ENCODE results near the gene DUSP16. TPM values are rescaled to one million over a fixed set of nuclear protein-coding genes. Genes with fewer than 3 reads are reported as not detected.
"Not testable (repeated sequence)": the region's sequence is repeated elsewhere in the genome, so short reads cannot be mapped to it uniquely, and the experiment has no call there.

DUSP16 gene
- total RNA-seq, 4 donors from 2014 or later, result 20.6 to 52.6 (median 45.7) TPM

DNA sequence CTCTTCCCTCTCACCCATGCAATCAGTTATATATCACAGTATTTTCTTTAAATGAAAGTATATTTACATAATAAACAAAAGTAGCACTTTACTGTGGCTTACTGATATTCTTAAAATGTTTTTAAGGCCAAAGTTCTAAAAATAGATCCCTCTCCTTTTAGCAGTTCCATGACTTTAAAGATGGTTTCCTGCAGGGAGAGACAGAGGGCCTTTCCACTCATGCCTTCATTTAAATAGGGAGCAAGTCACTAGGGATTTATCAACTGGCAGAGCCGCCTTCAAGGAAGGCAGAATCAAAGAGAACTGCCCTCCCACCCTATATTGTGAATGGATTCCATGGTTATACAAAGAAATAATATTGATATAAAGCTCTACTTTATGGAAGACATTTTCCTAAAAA, 55.5 kb downstream of the DUSP16 start:
- peak overlapping the region in 2 of 4 donors; percentile 23 to 48 for H3K27ac ChIP-seq
- H3K4me3 ChIP-seq, result no peak overlapping the region
- H3K9me3 ChIP-seq, result no peaks in the 10 kb centered on the region
- H3K27me3 ChIP-seq, result no peaks in the 10 kb centered on the region
- no peak for DNase-seq
- H3K36me3 ChIP-seq, result no peaks in the 10 kb centered on the region
- TF ChIP-seq, protein P1, sequence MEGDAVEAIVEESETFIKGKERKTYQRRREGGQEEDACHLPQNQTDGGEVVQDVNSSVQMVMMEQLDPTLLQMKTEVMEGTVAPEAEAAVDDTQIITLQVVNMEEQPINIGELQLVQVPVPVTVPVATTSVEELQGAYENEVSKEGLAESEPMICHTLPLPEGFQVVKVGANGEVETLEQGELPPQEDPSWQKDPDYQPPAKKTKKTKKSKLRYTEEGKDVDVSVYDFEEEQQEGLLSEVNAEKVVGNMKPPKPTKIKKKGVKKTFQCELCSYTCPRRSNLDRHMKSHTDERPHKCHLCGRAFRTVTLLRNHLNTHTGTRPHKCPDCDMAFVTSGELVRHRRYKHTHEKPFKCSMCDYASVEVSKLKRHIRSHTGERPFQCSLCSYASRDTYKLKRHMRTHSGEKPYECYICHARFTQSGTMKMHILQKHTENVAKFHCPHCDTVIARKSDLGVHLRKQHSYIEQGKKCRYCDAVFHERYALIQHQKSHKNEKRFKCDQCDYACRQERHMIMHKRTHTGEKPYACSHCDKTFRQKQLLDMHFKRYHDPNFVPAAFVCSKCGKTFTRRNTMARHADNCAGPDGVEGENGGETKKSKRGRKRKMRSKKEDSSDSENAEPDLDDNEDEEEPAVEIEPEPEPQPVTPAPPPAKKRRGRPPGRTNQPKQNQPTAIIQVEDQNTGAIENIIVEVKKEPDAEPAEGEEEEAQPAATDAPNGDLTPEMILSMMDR (IDR thresholded peaks at IDR 0.05), result no peak
- TF ChIP-seq POLR2A (IDR thresholded peaks at IDR 0.05), result no peak
- H3K4me1 ChIP-seq, result peaks cover 0 to 20% (median 5%) of the 10 kb centered on the region in 4 donors

DNA sequence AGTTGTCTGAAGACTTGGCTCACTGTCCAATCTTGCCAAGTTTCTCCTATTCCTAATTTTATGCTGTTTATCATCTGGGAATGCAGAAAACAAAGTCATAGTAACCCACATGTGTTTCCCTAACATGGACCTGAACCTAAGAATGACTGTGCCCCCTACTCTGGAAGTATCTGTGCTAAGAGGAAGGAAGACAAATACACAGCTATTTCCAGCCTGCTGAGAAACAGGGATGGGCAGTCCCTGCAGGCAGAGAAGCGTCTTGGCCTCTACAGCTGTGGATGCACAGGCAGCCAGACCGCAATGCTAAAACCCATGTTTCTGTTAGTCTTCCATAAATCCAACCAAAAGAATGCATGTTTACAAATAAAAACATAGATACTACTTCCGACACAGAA, 56.2 kb downstream of the DUSP16 start:
- H3K9me3 ChIP-seq, result no peaks in the 10 kb centered on the region
- H3K27ac ChIP-seq, result peak overlapping the region; percentile 23 to 48 (median 39)
- H3K4me3 ChIP-seq, result no peak overlapping the region
- no peak for DNase-seq
- H3K4me1 ChIP-seq, result peaks cover 0 to 20% (median 5%) of the 10 kb centered on the region in 4 donors
- TF ChIP-seq, protein P1 (IDR thresholded peaks at IDR 0.05), result no peak
- TF ChIP-seq POLR2A (IDR thresholded peaks at IDR 0.05), result no peak
- H3K27me3 ChIP-seq, result no peaks in the 10 kb centered on the region
- no peaks in the 10 kb centered on the region for H3K36me3 ChIP-seq

DNA sequence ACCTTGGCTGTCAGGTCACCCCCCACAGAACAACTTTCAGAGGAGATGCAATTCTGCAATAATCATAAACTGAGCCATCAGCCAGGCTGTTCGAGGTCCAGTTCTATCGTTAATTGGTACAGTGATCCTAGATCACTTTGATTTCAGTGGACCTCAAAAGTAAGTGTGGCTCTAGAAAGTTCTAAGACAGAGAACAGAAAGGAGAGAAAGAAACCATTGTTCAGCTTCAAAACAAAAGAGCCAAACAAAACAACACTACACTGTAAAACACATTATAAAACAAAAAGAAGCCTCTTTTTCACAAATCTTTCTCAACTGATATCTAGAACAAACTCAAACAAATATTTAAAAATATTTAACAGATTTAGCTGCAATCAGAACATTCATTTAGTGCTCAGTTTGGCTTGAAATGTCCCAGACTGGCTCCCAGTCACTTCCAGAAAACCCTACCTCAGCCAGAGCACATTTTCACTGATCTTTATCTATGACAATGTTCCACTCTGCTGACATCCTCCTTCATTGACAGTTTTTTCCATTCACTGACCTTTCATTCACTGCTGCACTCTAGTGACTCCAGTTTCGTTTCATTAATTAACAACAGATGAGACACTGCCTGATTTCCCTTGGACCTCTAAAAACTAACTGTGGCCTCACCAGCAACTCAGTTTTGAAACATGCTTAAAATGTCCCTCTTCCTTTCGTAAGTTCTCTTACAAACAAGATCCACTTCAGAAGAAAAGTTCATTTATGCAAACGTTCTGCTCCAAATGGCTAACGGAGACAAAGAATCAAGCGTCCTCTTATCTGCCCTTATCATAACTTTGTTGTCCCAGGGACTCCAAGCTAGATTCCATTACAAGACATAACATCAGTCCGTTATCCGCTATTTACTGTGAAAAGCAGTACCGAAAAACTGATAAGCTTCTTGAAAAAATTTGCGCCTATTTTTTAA, 56.8 kb downstream of the DUSP16 start:
- H3K4me1 ChIP-seq, result peaks cover 0 to 20% (median 5%) of the 10 kb centered on the region in 4 donors
- peak overlapping the region in 1 of 4 donors; percentile 4 for H3K4me3 ChIP-seq
- H3K27ac ChIP-seq, result peak overlapping the region; percentile 23 to 48 (median 39)
- TF ChIP-seq POLR2A (IDR thresholded peaks at IDR 0.05), result no peak
- TF ChIP-seq, protein P1 (IDR thresholded peaks at IDR 0.05), result no peak
- no peaks in the 10 kb centered on the region for H3K9me3 ChIP-seq
- H3K27me3 ChIP-seq, result no peaks in the 10 kb centered on the region
- DNase-seq, result no peak
- H3K36me3 ChIP-seq, result no peaks in the 10 kb centered on the region

DNA sequence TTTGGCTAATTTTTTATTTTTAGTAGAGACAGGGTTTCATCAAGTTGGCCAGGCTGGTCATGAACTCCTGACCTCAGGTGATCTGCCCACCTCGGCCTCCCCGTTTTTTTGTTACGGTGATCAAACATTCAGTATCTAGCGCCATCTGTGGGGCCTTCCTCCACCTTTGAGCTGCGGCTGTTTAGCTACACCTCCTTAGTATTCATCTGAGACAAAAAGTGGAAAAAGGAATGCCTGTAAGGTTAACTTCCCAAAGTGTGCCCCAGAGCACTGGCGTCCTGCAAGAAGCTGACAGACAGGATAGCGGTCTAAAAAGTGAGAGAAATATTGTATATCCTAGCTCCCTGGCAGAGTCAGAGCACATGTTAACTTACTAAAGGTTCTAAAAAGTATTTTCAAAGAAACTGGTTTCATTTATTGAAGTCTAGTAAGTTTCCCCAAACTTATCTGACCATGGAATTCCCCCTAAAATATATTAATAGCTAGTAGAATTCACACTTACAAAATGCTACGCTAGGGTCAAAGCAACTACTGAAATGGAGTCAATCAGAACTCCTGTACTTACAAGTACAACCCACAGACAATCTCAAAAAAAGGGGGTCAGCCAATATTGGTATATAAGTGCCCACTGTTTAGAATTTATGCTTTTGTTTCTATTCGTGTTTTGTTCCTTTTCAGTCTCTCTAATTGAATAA, 59.1 kb downstream of the DUSP16 start:
- TF ChIP-seq POLR2A (IDR thresholded peaks at IDR 0.05), result no peak
- TF ChIP-seq, protein P1 (IDR thresholded peaks at IDR 0.05), result peak in 2 of 6 experiments; percentile 5 to 10
- DNase-seq, result peak in 2 of 3 donors; percentile 39 to 64
- Histone ChIP-seq H3K27me3 (no peaks in the 10 kb centered on the region), H3K27ac (peak overlapping the region in 1 of 4 donors; percentile 42), H3K9me3 (no peaks in the 10 kb centered on the region), H3K4me3 (no peak overlapping the region), H3K36me3 (peaks cover 0 to 6% (median 0%) of the 10 kb centered on the region in 3 donors), H3K4me1 (peaks cover 0 to 20% (median 5%) of the 10 kb centered on the region in 4 donors)

DNA sequence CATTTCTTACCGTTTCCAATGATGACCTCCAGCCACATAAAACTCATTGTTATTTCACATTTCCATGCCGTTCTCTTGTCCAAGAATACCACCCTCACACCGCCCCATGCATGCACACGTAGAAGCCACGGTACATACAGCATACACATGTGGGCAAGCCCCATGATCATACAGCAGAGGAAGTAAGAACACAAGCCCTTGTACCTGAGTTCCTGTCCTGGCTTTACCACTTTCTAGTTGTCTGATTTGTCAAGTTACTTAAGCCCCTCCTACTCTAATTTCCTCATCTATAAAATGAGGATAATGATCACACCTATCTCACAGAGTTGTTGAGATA, 59.9 kb downstream of the DUSP16 start:
- no peak for TF ChIP-seq POLR2A (IDR thresholded peaks at IDR 0.05)
- TF ChIP-seq, protein P1 (IDR thresholded peaks at IDR 0.05), result no peak
- Histone ChIP-seq H3K27ac (peak overlapping the region in 1 of 4 donors; percentile 42), H3K4me3 (no peak overlapping the region), H3K36me3 (peaks cover 0 to 9% (median 0%) of the 10 kb centered on the region in 3 donors), H3K4me1 (peaks cover 0 to 20% (median 5%) of the 10 kb centered on the region in 4 donors), H3K9me3 (no peaks in the 10 kb centered on the region), H3K27me3 (no peaks in the 10 kb centered on the region)
- no peak for DNase-seq

DNA sequence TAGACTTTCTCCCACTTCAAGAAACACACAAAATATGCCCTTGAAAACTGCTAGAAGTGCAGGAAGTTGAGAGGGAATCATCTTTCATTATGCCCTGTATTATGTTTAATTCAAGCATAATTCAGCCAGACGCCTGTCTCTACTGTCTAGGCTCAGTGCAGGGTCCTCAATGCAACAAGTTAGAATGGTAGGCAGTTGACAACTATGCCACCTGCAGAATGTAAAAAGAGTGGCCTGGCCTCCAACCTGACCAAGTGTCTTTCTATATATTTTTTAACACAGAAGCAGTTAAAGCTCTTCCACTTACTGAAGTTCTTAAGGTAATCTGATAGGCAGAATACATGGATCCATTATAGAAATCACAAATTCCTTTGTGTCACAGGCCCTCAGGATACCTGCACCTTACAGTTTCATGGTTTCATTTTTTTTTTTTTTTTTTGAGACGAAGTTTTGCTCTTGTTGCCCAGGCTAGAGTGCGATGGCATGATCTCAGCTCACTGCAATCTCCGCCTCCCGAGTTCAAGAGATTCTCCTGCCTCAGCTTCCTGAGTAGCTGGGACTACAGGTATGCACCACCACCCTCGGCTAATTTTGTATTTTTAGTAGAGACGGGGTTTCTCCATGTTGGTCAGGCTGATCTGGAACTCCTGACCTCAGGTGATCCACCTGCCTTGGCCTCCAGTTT, 60.4 kb downstream of the DUSP16 start:
- not testable (repeated sequence) for H3K4me3 ChIP-seq, H3K9me3 ChIP-seq, H3K27me3 ChIP-seq, DNase-seq
- Histone ChIP-seq H3K36me3 (peaks cover 0 to 12% (median 0%) of the 10 kb centered on the region in 3 donors), H3K4me1 (peaks cover 0 to 20% (median 5%) of the 10 kb centered on the region in 4 donors), H3K27ac (peak overlapping the region in 1 of 4 donors; percentile 2)
